ENCODE results near the gene KRTAP4-7. TPM values are rescaled to one million over a fixed set of nuclear protein-coding genes. Genes with fewer than 3 reads are reported as not detected.

KRTAP4-7 gene
- total RNA-seq, 1 donor = 0.72 TPM

DNA sequence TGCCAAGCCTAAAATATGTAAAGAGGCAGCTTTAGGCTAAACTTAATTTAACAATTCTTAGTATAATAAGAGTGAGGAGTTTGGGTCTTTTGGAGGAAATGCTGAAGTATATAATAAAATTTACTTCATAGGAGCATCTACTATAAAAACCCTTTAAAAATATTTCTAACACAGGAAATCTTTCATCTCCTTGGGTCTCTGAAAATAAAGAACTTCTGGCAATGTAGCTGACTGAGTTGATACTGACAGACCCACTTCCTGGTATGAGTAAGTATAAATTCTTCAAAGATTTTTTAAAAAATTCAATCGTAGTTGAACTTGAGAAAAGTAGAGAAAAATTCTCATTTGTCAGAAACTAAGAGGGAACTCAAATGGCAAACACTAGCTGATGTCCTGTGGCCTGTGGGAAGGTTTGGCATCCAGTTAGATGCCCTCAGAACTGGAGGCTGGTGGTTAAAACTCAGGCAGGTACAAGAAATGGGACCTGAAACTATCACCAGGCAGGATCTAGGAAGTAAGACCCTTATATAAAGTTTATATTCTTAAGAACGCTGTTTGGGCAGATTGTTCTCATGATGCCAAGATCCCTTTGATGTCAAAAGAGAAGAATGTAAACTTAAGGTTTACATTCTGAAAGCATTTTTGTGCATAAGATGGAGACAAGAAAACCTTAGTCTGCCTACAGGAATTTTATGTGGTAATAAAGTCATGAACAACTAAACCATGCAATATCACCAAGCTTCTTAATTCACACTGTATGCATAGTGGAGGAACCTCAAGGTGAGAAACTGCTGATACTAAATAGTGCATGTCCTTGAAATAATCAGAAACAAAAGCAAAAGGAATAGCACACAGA, 50.2 kb downstream of the KRTAP4-7 start:
- peak overlapping the region; percentile 31 for H3K27ac ChIP-seq (ENCODE audit: low read depth, low read length)
- H3K4me3 ChIP-seq (ENCODE audit: insufficient read depth, low read length) = no peak overlapping the region
- no peaks in the 10 kb centered on the region for H3K9me3 ChIP-seq (ENCODE audit: low read depth, low read length)
- TF ChIP-seq, protein P1, sequence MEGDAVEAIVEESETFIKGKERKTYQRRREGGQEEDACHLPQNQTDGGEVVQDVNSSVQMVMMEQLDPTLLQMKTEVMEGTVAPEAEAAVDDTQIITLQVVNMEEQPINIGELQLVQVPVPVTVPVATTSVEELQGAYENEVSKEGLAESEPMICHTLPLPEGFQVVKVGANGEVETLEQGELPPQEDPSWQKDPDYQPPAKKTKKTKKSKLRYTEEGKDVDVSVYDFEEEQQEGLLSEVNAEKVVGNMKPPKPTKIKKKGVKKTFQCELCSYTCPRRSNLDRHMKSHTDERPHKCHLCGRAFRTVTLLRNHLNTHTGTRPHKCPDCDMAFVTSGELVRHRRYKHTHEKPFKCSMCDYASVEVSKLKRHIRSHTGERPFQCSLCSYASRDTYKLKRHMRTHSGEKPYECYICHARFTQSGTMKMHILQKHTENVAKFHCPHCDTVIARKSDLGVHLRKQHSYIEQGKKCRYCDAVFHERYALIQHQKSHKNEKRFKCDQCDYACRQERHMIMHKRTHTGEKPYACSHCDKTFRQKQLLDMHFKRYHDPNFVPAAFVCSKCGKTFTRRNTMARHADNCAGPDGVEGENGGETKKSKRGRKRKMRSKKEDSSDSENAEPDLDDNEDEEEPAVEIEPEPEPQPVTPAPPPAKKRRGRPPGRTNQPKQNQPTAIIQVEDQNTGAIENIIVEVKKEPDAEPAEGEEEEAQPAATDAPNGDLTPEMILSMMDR (IDR thresholded peaks at IDR 0.05; ENCODE audit: extremely low read depth, low read depth, low read length) = no peak
- H3K27me3 ChIP-seq (ENCODE audit: insufficient read depth, low read length) = no peaks in the 10 kb centered on the region
- H3K4me1 ChIP-seq (ENCODE audit: insufficient read depth, low read length) = peaks cover 19% of the 10 kb centered on the region
- peak overlapping the region; percentile 85 for H2AFZ ChIP-seq (ENCODE audit: low read length)
- peak overlapping the region; percentile 15 for H3K4me2 ChIP-seq (ENCODE audit: insufficient read depth, low read length)
- H3K79me2 ChIP-seq (ENCODE audit: insufficient read depth, low read length) = no peaks in the 10 kb centered on the region
- no peak for DNase-seq (ENCODE audit: insufficient read length, low spot score, missing footprints)
- H4K20me1 ChIP-seq (ENCODE audit: insufficient read depth, low read length) = no peaks in the 10 kb centered on the region
- H3K36me3 ChIP-seq (ENCODE audit: insufficient read depth, low read length) = no peaks in the 10 kb centered on the region

Other genes starting within 250 kb of the KRTAP4-7 start
- gene KRT12, start 216.9 kb upstream of the KRTAP4-7 start, total RNA-seq = not detected in 2 replicates
- not detected in 2 replicates for gene KRT20, start 198.9 kb upstream of the KRTAP4-7 start, total RNA-seq
- 0.36 and 0.59 TPM in 2 replicates for gene KRT23, start 146.5 kb upstream of the KRTAP4-7 start, total RNA-seq
- 0.36 TPM in 1 of 2 replicates, not detected in the other for gene KRT39, start 117.2 kb upstream of the KRTAP4-7 start, total RNA-seq
- under 0.01 TPM in 1 of 2 replicates, not detected in the other for gene KRT40, start 99.8 kb upstream of the KRTAP4-7 start, total RNA-seq
- not detected in 2 replicates for gene KRTAP3-3, start 90.0 kb upstream of the KRTAP4-7 start, total RNA-seq
- not detected in 2 replicates for gene KRTAP3-2, start 84.2 kb upstream of the KRTAP4-7 start, total RNA-seq
- not detected in 2 replicates for gene KRTAP3-1, start 75.0 kb upstream of the KRTAP4-7 start, total RNA-seq
- 25.0 and 31.8 TPM in 2 replicates for gene KRTAP1-5, start 56.9 kb upstream of the KRTAP4-7 start, total RNA-seq
- not detected in 2 replicates for gene KRTAP1-4, start 54.0 kb upstream of the KRTAP4-7 start, total RNA-seq
- not detected in 2 replicates for gene KRTAP1-3, start 49.3 kb upstream of the KRTAP4-7 start, total RNA-seq
- 2.2 and 2.4 TPM in 2 replicates for gene KRTAP1-1, start 42.7 kb upstream of the KRTAP4-7 start, total RNA-seq
- gene KRTAP2-1, start 36.8 kb upstream of the KRTAP4-7 start, total RNA-seq = not detected in 2 replicates
- gene KRTAP2-2, start 28.9 kb upstream of the KRTAP4-7 start, total RNA-seq = not detected in 2 replicates
- gene KRTAP2-3, start 24.0 kb upstream of the KRTAP4-7 start, total RNA-seq = 0.29 TPM in 1 of 2 replicates, not detected in the other
- not detected in 2 replicates for gene KRTAP2-4, start 18.3 kb upstream of the KRTAP4-7 start, total RNA-seq
- gene KRTAP4-8, start 14.0 kb downstream of the KRTAP4-7 start, total RNA-seq = not detected in 2 replicates
- not detected in 2 replicates for gene KRTAP4-16, start 18.1 kb downstream of the KRTAP4-7 start, total RNA-seq
- not detected in 2 replicates for gene KRTAP4-9, start 21.2 kb downstream of the KRTAP4-7 start, total RNA-seq
- gene KRTAP4-11, start 34.2 kb downstream of the KRTAP4-7 start, total RNA-seq = not detected in 2 replicates
- not detected in 2 replicates for gene KRTAP4-12, start 40.0 kb downstream of the KRTAP4-7 start, total RNA-seq
- not detected in 2 replicates for gene KRTAP4-6, start 56.4 kb downstream of the KRTAP4-7 start, total RNA-seq
- not detected in 2 replicates for gene KRTAP4-5, start 65.7 kb downstream of the KRTAP4-7 start, total RNA-seq
- not detected in 2 replicates for gene KRTAP4-4, start 76.6 kb downstream of the KRTAP4-7 start, total RNA-seq
- gene KRTAP4-3, start 84.1 kb downstream of the KRTAP4-7 start, total RNA-seq = not detected in 2 replicates
- gene KRTAP4-2, start 94.1 kb downstream of the KRTAP4-7 start, total RNA-seq = not detected in 2 replicates
- gene KRTAP4-1, start 100.8 kb downstream of the KRTAP4-7 start, total RNA-seq = not detected in 2 replicates
- gene KRTAP9-1, start 105.7 kb downstream of the KRTAP4-7 start, total RNA-seq = not detected in 2 replicates
- not detected in 2 replicates for gene KRTAP9-2, start 142.5 kb downstream of the KRTAP4-7 start, total RNA-seq
- not detected in 2 replicates for gene KRTAP9-3, start 148.3 kb downstream of the KRTAP4-7 start, total RNA-seq
- gene KRTAP9-8, start 153.8 kb downstream of the KRTAP4-7 start, total RNA-seq = not detected in 2 replicates
- not detected in 2 replicates for gene KRTAP9-4, start 165.5 kb downstream of the KRTAP4-7 start, total RNA-seq
- gene KRTAP9-9, start 171.2 kb downstream of the KRTAP4-7 start, total RNA-seq = not detected in 2 replicates
- not detected in 2 replicates for gene KRTAP9-6, start 181.2 kb downstream of the KRTAP4-7 start, total RNA-seq
- gene KRTAP9-7, start 191.5 kb downstream of the KRTAP4-7 start, total RNA-seq = not detected in 2 replicates
- gene KRTAP29-1, start 218.7 kb downstream of the KRTAP4-7 start, total RNA-seq = not detected in 2 replicates
- gene KRTAP16-1, start 225.2 kb downstream of the KRTAP4-7 start, total RNA-seq = not detected in 2 replicates
- not detected in 2 replicates for gene KRTAP17-1, start 231.6 kb downstream of the KRTAP4-7 start, total RNA-seq